HG03520 (cell line): Measurements from ENCODE around the gene B9D1.

Source experiments
- ATAC-seq: cut with Tn5 transposase; IDR thresholded peaks from one replicate; pipeline ENCODE4 v1.9.1; 2021; ENCODE audit warnings: mild to moderate bottlenecking, moderate library complexity; ENCODE audit not compliant: unreplicated experiment

The B9D1 gene

GRCh38 chr17:19306160-19307111, 56.1 kb downstream of the B9D1 start:
- peak; percentile 86 for ATAC-seq

GRCh38 chr17:19305761-19306159, 56.8 kb downstream of the B9D1 start:
- ATAC-seq: no peak

- no peak for ATAC-seq
These were observed 57.3 kb downstream of the B9D1 start for GRCh38 chr17:19305256-19305655.

- ATAC-seq: no peak
These were observed 57.8 kb downstream of the B9D1 start for GRCh38 chr17:19304751-19305150.

GRCh38 chr17:19304209-19304608, 58.3 kb downstream of the B9D1 start:
- ATAC-seq: no peak

- ATAC-seq: no peak
These were observed 59.2 kb downstream of the B9D1 start for GRCh38 chr17:19303367-19303776.

- ATAC-seq: no peak
These were observed 59.7 kb downstream of the B9D1 start for GRCh38 chr17:19302791-19303331.

GRCh38 chr17:19301973-19302372, 60.5 kb downstream of the B9D1 start:
- no peak for ATAC-seq

GRCh38 chr17:19301274-19301951, 61.1 kb downstream of the B9D1 start:
- no peak for ATAC-seq

GRCh38 chr17:19299866-19300265, 62.7 kb downstream of the B9D1 start:
- ATAC-seq: no peak

GRCh38 chr17:19299214-19299747, 63.2 kb downstream of the B9D1 start:
- no peak for ATAC-seq

GRCh38 chr17:19298569-19299213, 63.8 kb downstream of the B9D1 start:
- no peak for ATAC-seq

- ATAC-seq: no peak
These were observed 65.4 kb downstream of the B9D1 start for GRCh38 chr17:19296786-19297778.

GRCh38 chr17:19295473-19296135, 66.9 kb downstream of the B9D1 start:
- ATAC-seq: no peak

GRCh38 chr17:19294443-19294842, 68.1 kb downstream of the B9D1 start:
- ATAC-seq: no peak
